Smooth muscle cell (in vitro differentiated cells): ENCODE measurements around the gene PTPN14. TPM values are rescaled to one million over a fixed set of nuclear protein-coding genes. Genes with fewer than 3 reads are reported as not detected.
A peak's percentile ranks its signal among the peaks of the same experiment; 100 is the strongest.

Source experiments
- DNase-seq: peaks from one replicate; lab custom pipeline; 2025; ENCODE audit not compliant: unreplicated experiment; lab: John Stamatoyannopoulos, UW
- H2AFZ ChIP-seq: fragments of 200-600 bp; sonication (generic); 2 replicates; pipeline ENCODE4 v1.6.0; 2016; ENCODE audit warnings: antibody characterized with exemption, low read depth, mild to moderate bottlenecking
- H3F3A ChIP-seq: fragments of 200-600 bp; sonication (generic); 2 replicates; pipeline ENCODE4 v1.6.0; 2017; ENCODE audit warnings: antibody characterized with exemption, low read depth
- H3K27ac ChIP-seq: fragments of 200-600 bp; sonication (generic); 2 replicates; pipeline ENCODE4 v1.5.1; 2016; ENCODE audit warnings: low read depth, mild to moderate bottlenecking
- H3K27me3 ChIP-seq: fragments of 200-600 bp; sonication (generic); 2 replicates; pipeline ENCODE4 v1.6.1; 2016; ENCODE audit warnings: low read depth, mild to moderate bottlenecking
- H3K36me3 ChIP-seq: fragments of 200-600 bp; sonication (generic); 2 replicates; pipeline ENCODE4 v1.5.1; 2016; ENCODE audit warnings: low read depth
- H3K4me1 ChIP-seq: fragments of 200-600 bp; sonication (generic); 2 replicates; pipeline ENCODE4 v1.5.1; 2016; ENCODE audit warnings: low read depth
- H3K4me2 ChIP-seq: fragments of 200-600 bp; sonication (generic); 2 replicates; pipeline ENCODE4 v1.6.0; 2016; ENCODE audit warnings: mild to moderate bottlenecking
- H3K4me3 ChIP-seq: fragments of 200-600 bp; sonication (generic); 2 replicates; pipeline ENCODE4 v1.5.1; 2016; ENCODE audit warnings: mild to moderate bottlenecking
- H3K79me2 ChIP-seq: fragments of 200-600 bp; sonication (generic); 2 replicates; pipeline ENCODE4 v1.6.0; 2016; ENCODE audit warnings: low read depth, mild to moderate bottlenecking
- H3K9ac ChIP-seq: fragments of 200-600 bp; sonication (generic); 2 replicates; pipeline ENCODE4 v1.6.0; 2016; ENCODE audit warnings: low read depth
- H3K9me3 ChIP-seq: fragments of 200-600 bp; sonication (generic); replicated peaks from 2 replicates; pipeline ENCODE4 v1.5.1; 2016; ENCODE audit warnings: low read depth
- H4K20me1 ChIP-seq: fragments of 200-600 bp; sonication (generic); 2 replicates; pipeline ENCODE4 v1.6.0; 2016; ENCODE audit warnings: low read depth
- WGBS: methylation state at CpG from one replicate; pipeline ENCODE4 v1.1.7; 2016; ENCODE audit warnings: low lambda C conversion rate; 5-methylcytosine and 5-hydroxymethylcytosine counted together
- polyA plus RNA-seq: library from polyadenylated mRNA; unstranded; fragments of >200 nt; fragmentation: Nextera tagmentation; extraction: Ambion mirVana; gene quantifications from 2 replicates; pipeline ENCODE4 v1.2.1, GENCODE V29; 2016
- total RNA-seq: library from RNA; depleted of rRNA; stranded (reverse); fragments of >200 nt; gene quantifications from 2 replicates; pipeline ENCODE4 v1.2.3, GENCODE V29; 2014
- TF ChIP-seq, protein P1 (sequence below): fragments of 200-600 bp; sonication (generic); IDR thresholded peaks from 2 replicates; pipeline ENCODE4 v1.5.1; 2017; ENCODE audit warnings: borderline replicate concordance, mild to moderate bottlenecking, antibody characterized with exemption; ENCODE audit not compliant: insufficient read depth, poor library complexity, severe bottlenecking

PTPN14 gene
- total and polyA plus RNA-seq, 2 experiments from 2014 or later, result 13.7 to 28.6 TPM

DNA sequence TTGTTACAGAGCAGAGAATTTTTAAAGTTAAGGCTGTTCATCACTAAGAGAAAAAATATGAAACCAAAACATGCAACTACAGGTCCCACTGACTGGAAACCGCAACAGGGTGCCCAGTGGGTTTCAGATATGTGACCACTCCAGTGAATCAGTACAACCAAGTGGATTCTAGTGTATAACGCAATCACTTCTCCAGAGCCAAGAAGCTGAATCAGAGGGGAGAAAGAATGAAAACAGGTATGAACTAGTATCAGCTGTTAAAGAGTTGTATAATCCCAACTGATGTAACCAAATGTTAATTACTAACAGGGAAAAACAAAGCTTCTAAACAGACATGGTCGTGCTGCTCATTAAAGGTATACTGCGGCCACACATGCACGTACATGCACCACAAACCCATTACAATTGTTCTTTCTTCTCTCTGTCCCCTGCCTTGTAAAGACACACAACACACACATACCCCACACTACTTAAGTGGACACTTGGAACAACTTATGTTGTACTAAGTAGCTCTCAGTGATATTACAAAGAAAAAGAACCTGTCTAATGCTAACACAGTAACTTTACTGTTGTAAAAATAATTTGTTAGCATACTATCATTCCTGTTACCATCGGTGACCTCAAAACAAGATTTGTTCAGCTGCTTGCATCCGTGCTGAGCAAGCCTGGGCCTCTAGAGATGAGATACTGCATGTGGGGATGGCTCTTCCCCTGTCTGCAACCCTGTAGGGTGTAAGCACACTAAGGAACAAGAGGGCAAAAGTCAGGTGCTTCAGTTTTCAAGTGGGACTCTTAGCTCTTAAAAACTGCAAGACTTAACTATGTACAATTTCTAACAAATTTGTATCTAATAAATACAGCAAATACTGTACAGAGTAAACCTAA is 74.2 kb downstream of the PTPN14 start:
- no peak overlapping the region for H2AFZ ChIP-seq
- H3K4me3 ChIP-seq, result no peak overlapping the region
- H3K4me1 ChIP-seq, result peaks cover 20% of the 10 kb centered on the region
- peaks cover 93% of the 10 kb centered on the region for H4K20me1 ChIP-seq
- H3K79me2 ChIP-seq, result peaks cover 71% of the 10 kb centered on the region
- H3K9ac ChIP-seq, result peak overlapping the region; percentile 25
- WGBS, result 64% methylated on average over 7 of the region's 7 CpGs
- H3F3A ChIP-seq, result peaks cover 8% of the 10 kb centered on the region
- TF ChIP-seq, protein P1, sequence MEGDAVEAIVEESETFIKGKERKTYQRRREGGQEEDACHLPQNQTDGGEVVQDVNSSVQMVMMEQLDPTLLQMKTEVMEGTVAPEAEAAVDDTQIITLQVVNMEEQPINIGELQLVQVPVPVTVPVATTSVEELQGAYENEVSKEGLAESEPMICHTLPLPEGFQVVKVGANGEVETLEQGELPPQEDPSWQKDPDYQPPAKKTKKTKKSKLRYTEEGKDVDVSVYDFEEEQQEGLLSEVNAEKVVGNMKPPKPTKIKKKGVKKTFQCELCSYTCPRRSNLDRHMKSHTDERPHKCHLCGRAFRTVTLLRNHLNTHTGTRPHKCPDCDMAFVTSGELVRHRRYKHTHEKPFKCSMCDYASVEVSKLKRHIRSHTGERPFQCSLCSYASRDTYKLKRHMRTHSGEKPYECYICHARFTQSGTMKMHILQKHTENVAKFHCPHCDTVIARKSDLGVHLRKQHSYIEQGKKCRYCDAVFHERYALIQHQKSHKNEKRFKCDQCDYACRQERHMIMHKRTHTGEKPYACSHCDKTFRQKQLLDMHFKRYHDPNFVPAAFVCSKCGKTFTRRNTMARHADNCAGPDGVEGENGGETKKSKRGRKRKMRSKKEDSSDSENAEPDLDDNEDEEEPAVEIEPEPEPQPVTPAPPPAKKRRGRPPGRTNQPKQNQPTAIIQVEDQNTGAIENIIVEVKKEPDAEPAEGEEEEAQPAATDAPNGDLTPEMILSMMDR, result no peak
- H3K27me3 ChIP-seq, result no peaks in the 10 kb centered on the region
- H3K27ac ChIP-seq, result peak overlapping the region; percentile 73
- H3K9me3 ChIP-seq, result no peaks in the 10 kb centered on the region
- H3K4me2 ChIP-seq, result peak overlapping the region; percentile 20
- DNase-seq, result no peak
- H3K36me3 ChIP-seq, result no peaks in the 10 kb centered on the region

DNA sequence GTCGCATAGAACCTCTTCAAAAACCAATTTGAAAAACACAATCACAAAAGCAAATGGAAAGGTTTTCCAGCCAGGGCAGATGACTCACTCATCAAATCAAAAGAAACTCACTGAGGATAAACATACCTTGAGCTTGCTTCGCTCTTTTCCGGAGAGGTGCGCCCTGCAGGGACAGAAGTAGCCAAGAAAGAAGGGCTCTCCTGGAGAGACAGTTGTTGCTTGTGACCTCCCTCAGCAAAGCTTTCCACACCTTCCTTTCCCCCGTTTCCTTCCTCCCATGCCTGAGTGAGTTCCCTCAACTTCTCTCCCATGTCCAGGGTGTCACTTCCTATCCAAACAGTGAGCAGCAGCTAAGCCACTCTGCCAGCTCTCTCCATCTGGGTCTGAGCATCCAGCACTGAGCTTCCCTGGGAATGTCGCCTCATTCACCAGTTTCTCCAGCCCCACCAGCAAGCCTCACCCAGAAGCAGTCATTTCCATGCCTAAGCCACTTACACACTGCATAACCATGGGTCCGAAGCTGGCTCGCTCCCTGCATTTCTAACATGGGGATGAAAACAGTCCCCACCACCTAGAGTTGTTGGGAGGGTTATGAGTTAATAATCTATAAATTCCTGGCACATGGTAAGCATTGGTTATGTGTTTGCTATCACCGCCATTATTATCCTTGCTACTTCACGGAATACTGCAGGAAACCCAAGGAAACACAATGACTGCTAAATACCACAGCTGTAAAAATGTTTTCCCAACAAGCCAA is 75.0 kb downstream of the PTPN14 start:
- Histone ChIP-seq H3K9me3 (no peaks in the 10 kb centered on the region), H3K27me3 (no peaks in the 10 kb centered on the region), H3K4me2 (peak overlapping the region; percentile 7), H3F3A (peaks cover 8% of the 10 kb centered on the region), H3K36me3 (no peaks in the 10 kb centered on the region), H3K27ac (peak overlapping the region; percentile 73), H3K4me1 (peaks cover 20% of the 10 kb centered on the region), H4K20me1 (peaks cover 92% of the 10 kb centered on the region), H3K79me2 (peaks cover 68% of the 10 kb centered on the region), H3K4me3 (no peak overlapping the region), H2AFZ (no peak overlapping the region), H3K9ac (peak overlapping the region; percentile 12)
- 66% methylated on average over 10 of the region's 10 CpGs for WGBS
- no peak for DNase-seq
- TF ChIP-seq, protein P1, result no peak

DNA sequence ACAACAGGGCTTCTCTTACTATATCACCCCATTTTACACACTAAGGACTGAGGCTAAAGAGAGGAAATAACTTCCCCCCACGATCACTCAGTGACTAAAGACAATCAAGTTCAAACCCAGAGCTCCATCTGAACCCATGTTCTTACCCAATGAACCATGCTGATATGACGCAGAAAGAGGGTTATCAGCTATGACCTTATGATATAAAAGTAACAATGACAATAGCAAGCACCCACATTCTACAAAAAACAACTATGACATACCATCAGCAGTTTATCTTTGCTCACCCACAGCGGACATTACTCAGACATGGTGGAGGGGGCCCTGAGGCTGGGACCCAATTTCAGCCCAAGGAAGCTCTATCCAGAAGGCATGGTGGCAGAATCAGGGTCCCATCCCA is 75.7 kb downstream of the PTPN14 start:
- H3K27ac ChIP-seq, result peak overlapping the region; percentile 73
- WGBS, result 85% methylated on average over 3 of the region's 3 CpGs
- TF ChIP-seq, protein P1, result no peak
- no peaks in the 10 kb centered on the region for H3K36me3 ChIP-seq
- H3K4me1 ChIP-seq, result peaks cover 20% of the 10 kb centered on the region
- DNase-seq, result no peak
- peaks cover 70% of the 10 kb centered on the region for H3K79me2 ChIP-seq
- H3F3A ChIP-seq, result peaks cover 8% of the 10 kb centered on the region
- H3K4me3 ChIP-seq, result no peak overlapping the region
- H3K9me3 ChIP-seq, result no peaks in the 10 kb centered on the region
- no peak overlapping the region for H2AFZ ChIP-seq
- no peak overlapping the region for H3K4me2 ChIP-seq
- no peaks in the 10 kb centered on the region for H3K27me3 ChIP-seq
- peaks cover 93% of the 10 kb centered on the region for H4K20me1 ChIP-seq
- H3K9ac ChIP-seq, result no peak overlapping the region
